Suprapubic skin (tissue), 4 donors: ENCODE results near the gene PLCD1. TPM values are rescaled to one million over a fixed set of nuclear protein-coding genes. Genes with fewer than 3 reads are reported as not detected.

Experiments
- DNase-seq, 2 donors: peaks; one replicate each; pipeline ENCODE4 v3.0.0-alpha.2; 2019; ENCODE audit warnings: low spot score in 2 of 2
- H3K27ac ChIP-seq: fragments of 200-600 bp; sonication (generic); one replicate; pipeline ENCODE4 v1.5.1; 2019
- H3K27me3 ChIP-seq: fragments of 200-600 bp; sonication (generic); one replicate; pipeline ENCODE4 v1.5.1; 2019
- H3K36me3 ChIP-seq: fragments of 200-600 bp; sonication (generic); one replicate; pipeline ENCODE4 v1.5.1; 2019
- H3K4me1 ChIP-seq: fragments of 200-600 bp; sonication (generic); one replicate; pipeline ENCODE4 v1.5.1; 2019
- H3K4me3 ChIP-seq: fragments of 200-600 bp; sonication (generic); one replicate; pipeline ENCODE4 v1.5.1; 2019; ENCODE audit warnings: mild to moderate bottlenecking
- H3K9me3 ChIP-seq: fragments of 200-600 bp; sonication (generic); one replicate; pipeline ENCODE4 v1.5.1; 2019
- EP300 ChIP-seq: sonication (generic); formaldehyde crosslinking; IDR thresholded peaks from one replicate; pipeline ENCODE4 v1.6.1; 2017; ENCODE audit warnings: antibody characterized with exemption
- POLR2A ChIP-seq, 2 donors: fragments of 450-650 bp; IDR thresholded peaks; one replicate each; pipeline ENCODE4 v1.6.1; 2017; ENCODE audit warnings: antibody characterized with exemption in 2 of 2, mild to moderate bottlenecking in 2 of 2, moderate library complexity in 2 of 2
- POLR2AphosphoS5 ChIP-seq, 3 donors: sonication (generic); formaldehyde crosslinking; IDR thresholded peaks; one replicate each; pipeline ENCODE4 v1.6.1; 2017; ENCODE audit warnings: antibody characterized with exemption in 3 of 3
- WGBS: methylation state at CpG from one replicate; pipeline ENCODE4 v1.1.5; 2018; 5-methylcytosine and 5-hydroxymethylcytosine counted together
- total RNA-seq, 4 donors: library from RNA; depleted of rRNA; stranded (reverse); fragments of >200 nt; gene quantifications; one replicate each; pipeline ENCODE4 v1.1.0, GENCODE V29; 2016
- TF ChIP-seq, protein P1 (sequence below), 2 donors: fragments of 200-600 bp in 1 of 2; fragments of 450-650 bp in 1 of 2; sonication (generic) in 1 of 2; IDR thresholded peaks; one replicate each; pipeline ENCODE4 v1.5.1; 2016 to 2019; ENCODE audit warnings: antibody characterized with exemption in 2 of 2, mild to moderate bottlenecking in 1 of 2, moderate library complexity in 1 of 2

The PLCD1 gene
- total RNA-seq, 4 donors from 2014 or later = 32.3 to 42.2 (median 39.3) TPM

GRCh38 chr3:37986479-37987314 is 42.7 kb downstream of the PLCD1 start:
- no peak overlapping the region for H3K27ac ChIP-seq
- no peak overlapping the region for H3K4me3 ChIP-seq
- peak; percentile 59 to 76 for DNase-seq
- H3K36me3 ChIP-seq = peaks cover 17% of the 10 kb centered on the region
- H3K27me3 ChIP-seq = no peaks in the 10 kb centered on the region
- WGBS = 78% methylated on average over 8 of the region's 12 CpGs
- H3K4me1 ChIP-seq = peaks cover 26% of the 10 kb centered on the region
- H3K9me3 ChIP-seq = no peaks in the 10 kb centered on the region
- TF ChIP-seq POLR2A (IDR thresholded peaks at IDR 0.05) = no peak
- TF ChIP-seq, protein P1, sequence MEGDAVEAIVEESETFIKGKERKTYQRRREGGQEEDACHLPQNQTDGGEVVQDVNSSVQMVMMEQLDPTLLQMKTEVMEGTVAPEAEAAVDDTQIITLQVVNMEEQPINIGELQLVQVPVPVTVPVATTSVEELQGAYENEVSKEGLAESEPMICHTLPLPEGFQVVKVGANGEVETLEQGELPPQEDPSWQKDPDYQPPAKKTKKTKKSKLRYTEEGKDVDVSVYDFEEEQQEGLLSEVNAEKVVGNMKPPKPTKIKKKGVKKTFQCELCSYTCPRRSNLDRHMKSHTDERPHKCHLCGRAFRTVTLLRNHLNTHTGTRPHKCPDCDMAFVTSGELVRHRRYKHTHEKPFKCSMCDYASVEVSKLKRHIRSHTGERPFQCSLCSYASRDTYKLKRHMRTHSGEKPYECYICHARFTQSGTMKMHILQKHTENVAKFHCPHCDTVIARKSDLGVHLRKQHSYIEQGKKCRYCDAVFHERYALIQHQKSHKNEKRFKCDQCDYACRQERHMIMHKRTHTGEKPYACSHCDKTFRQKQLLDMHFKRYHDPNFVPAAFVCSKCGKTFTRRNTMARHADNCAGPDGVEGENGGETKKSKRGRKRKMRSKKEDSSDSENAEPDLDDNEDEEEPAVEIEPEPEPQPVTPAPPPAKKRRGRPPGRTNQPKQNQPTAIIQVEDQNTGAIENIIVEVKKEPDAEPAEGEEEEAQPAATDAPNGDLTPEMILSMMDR (IDR thresholded peaks at IDR 0.05) = no peak
- TF ChIP-seq EP300 = no peak
- TF ChIP-seq POLR2AphosphoS5 (IDR thresholded peaks at IDR 0.05) = no peak

DNA sequence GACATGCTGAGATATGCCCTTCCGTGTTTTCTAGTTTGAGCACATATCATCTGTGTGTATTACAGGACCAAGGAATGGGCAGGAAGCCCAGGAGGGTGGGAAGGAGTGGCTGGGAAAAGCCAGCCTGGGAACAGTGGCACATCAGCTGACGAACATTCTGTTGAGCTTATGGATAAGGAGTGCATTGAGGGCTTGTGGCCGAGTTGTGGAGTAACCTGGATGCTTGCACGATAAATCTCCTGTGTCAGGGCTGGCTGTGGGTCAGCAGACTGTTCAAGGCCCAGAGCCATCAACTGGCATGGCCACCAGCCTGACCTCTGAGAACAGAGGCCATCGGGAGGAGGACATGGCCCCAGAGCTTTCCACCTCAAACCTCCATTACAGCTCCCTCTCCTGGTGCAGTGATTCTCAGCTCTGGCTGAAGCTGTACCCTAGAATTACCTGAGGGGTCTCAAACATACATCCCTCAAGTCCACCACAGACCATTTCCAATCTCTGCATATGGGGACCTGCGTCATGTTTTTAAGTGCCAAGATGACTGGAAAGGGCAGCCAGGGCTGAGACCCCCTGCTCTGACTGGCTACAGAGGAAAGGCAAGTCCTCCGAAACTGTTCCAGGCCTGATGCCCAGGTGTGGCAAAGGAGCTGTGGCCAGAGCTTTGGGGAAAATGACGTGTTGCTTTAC is 43.7 kb downstream of the PLCD1 start:
- 49% methylated on average over 8 of the region's 8 CpGs for WGBS
- Histone ChIP-seq H3K27ac (peak overlapping the region; percentile 16), H3K9me3 (no peaks in the 10 kb centered on the region), H3K36me3 (peaks cover 22% of the 10 kb centered on the region), H3K27me3 (no peaks in the 10 kb centered on the region), H3K4me1 (peaks cover 26% of the 10 kb centered on the region), H3K4me3 (no peak overlapping the region)
- peak in 1 of 2 donors; percentile 72 for DNase-seq
- TF ChIP-seq, protein P1 (IDR thresholded peaks at IDR 0.05) = no peak
- TF ChIP-seq POLR2A (IDR thresholded peaks at IDR 0.05) (no peak), EP300 (no peak)

- 89% methylated on average over 7 of the region's 7 CpGs for WGBS
- Histone ChIP-seq H3K4me1 (peaks cover 26% of the 10 kb centered on the region), H3K27me3 (no peaks in the 10 kb centered on the region), H3K27ac (no peak overlapping the region), H3K9me3 (no peaks in the 10 kb centered on the region), H3K4me3 (no peak overlapping the region), H3K36me3 (peaks cover 33% of the 10 kb centered on the region)
- no peak for DNase-seq
- TF ChIP-seq EP300 (no peak), POLR2AphosphoS5 (IDR thresholded peaks at IDR 0.05) (no peak), POLR2A (IDR thresholded peaks at IDR 0.05) (no peak)
- TF ChIP-seq, protein P1 (IDR thresholded peaks at IDR 0.05) = no peak
These were observed 44.8 kb downstream of the PLCD1 start for GRCh38 chr3:37984596-37984995.

- TF ChIP-seq POLR2A (IDR thresholded peaks at IDR 0.05) = no peak
- Histone ChIP-seq H3K4me1 (peaks cover 26% of the 10 kb centered on the region), H3K27me3 (no peaks in the 10 kb centered on the region), H3K9me3 (no peaks in the 10 kb centered on the region), H3K27ac (no peak overlapping the region), H3K36me3 (peaks cover 38% of the 10 kb centered on the region), H3K4me3 (no peak overlapping the region)
- 53% methylated on average over 7 of the region's 7 CpGs for WGBS
- no peak for DNase-seq
These were observed 45.4 kb downstream of the PLCD1 start for GRCh38 chr3:37984051-37984450.

GRCh38 chr3:37982331-37982730 is 47.1 kb downstream of the PLCD1 start:
- no peak overlapping the region for H3K27ac ChIP-seq
- no peak overlapping the region for H3K4me3 ChIP-seq
- WGBS = 50% methylated on average over 1 of the region's 1 CpG
- no peak for DNase-seq
- H3K27me3 ChIP-seq = no peaks in the 10 kb centered on the region
- no peak for TF ChIP-seq POLR2A (IDR thresholded peaks at IDR 0.05)
- no peak for TF ChIP-seq EP300
- TF ChIP-seq POLR2AphosphoS5 (IDR thresholded peaks at IDR 0.05) = no peak
- TF ChIP-seq, protein P1 (IDR thresholded peaks at IDR 0.05) = no peak
- H3K4me1 ChIP-seq = peaks cover 26% of the 10 kb centered on the region
- H3K9me3 ChIP-seq = no peaks in the 10 kb centered on the region
- H3K36me3 ChIP-seq = peaks cover 42% of the 10 kb centered on the region
